WTC11 (cell line): ENCODE results near the gene SBF2. TPM values are rescaled to one million over a fixed set of nuclear protein-coding genes. Genes with fewer than 3 reads are reported as not detected.

Experiments
- ATAC-seq: fragments of 200-7000 bp; cut with Tn5 transposase; 2 replicates; pipeline ENCODE4 v1.10.0; 2021; ENCODE audit warnings: mild to moderate bottlenecking, moderate library complexity
- CTCF ChIA-PET: fragments of 300-600 bp; sonication (Branson Sonifier 250); formaldehyde crosslinking; loops from one replicate; lab custom pipeline; 2021; ENCODE audit warnings: antibody characterized with exemption; lab: Charles Lee
- POLR2A ChIA-PET: fragments of 350-600 bp; sonication (Branson Sonifier 250); formaldehyde crosslinking; loops from one replicate; lab custom pipeline; 2021; ENCODE audit warnings: antibody characterized with exemption; lab: Charles Lee
- DNase-seq: peaks from one replicate; pipeline ENCODE4 v3.0.0; 2021; ENCODE audit warnings: low spot score
- H3K27ac Mint-ChIP-seq: 2 replicates; pipeline ENCODE4 v1.8.0; 2021; ENCODE audit warnings: mixed read lengths
- H3K27me3 Mint-ChIP-seq: 2 replicates; pipeline ENCODE4 v1.8.0; 2021; ENCODE audit warnings: low read depth, mild to moderate bottlenecking, moderate library complexity, mixed read lengths
- H3K36me3 Mint-ChIP-seq: 2 replicates; pipeline ENCODE4 v1.8.0; 2021; ENCODE audit warnings: mixed read lengths
- H3K4me1 Mint-ChIP-seq: 2 replicates; pipeline ENCODE4 v1.8.0; 2022; ENCODE audit warnings: mixed read lengths
- H3K4me3 Mint-ChIP-seq: 2 replicates; pipeline ENCODE4 v1.8.0; 2021; ENCODE audit warnings: mild to moderate bottlenecking, moderate library complexity, mixed read lengths
- H3K9me3 Mint-ChIP-seq: 2 replicates; pipeline ENCODE4 v1.8.0; 2021; ENCODE audit warnings: mixed read lengths
- ELF4 ChIP-seq: sonication (generic); formaldehyde crosslinking; IDR thresholded peaks from 2 replicates; pipeline ENCODE4 v1.8.1; 2022; ENCODE audit warnings: low read depth, mild to moderate bottlenecking, moderate library complexity, missing genetic modification reagents
- FOXP1 ChIP-seq: sonication (generic); formaldehyde crosslinking; IDR thresholded peaks from 2 replicates; pipeline ENCODE4 v1.8.0; 2022; ENCODE audit warnings: missing genetic modification reagents, mild to moderate bottlenecking, moderate library complexity, borderline replicate concordance
- IRF2 ChIP-seq: sonication (generic); formaldehyde crosslinking; IDR thresholded peaks from 2 replicates; pipeline ENCODE4 v1.8.0; 2022; ENCODE audit warnings: low read depth, missing genetic modification reagents, borderline replicate concordance
- JAZF1 ChIP-seq: fragments of 250-450 bp; sonication (Bioruptor Pico); IDR thresholded peaks from 2 replicates; pipeline ENCODE4 v1.9.0; 2021; ENCODE audit warnings: moderate library complexity, mild to moderate bottlenecking, inconsistent platforms
- RELA ChIP-seq: sonication (generic); formaldehyde crosslinking; IDR thresholded peaks from 2 replicates; pipeline ENCODE4 v1.8.1; 2022; ENCODE audit warnings: missing genetic modification reagents, mild to moderate bottlenecking, borderline replicate concordance
- TEAD1 ChIP-seq: sonication (generic); formaldehyde crosslinking; IDR thresholded peaks from 2 replicates; pipeline ENCODE4 v1.8.0; 2022; ENCODE audit warnings: mild to moderate bottlenecking, missing genetic modification reagents
- ZBTB21 ChIP-seq: sonication (generic); formaldehyde crosslinking; IDR thresholded peaks from 2 replicates; pipeline ENCODE4 v1.8.1; 2023; ENCODE audit warnings: mild to moderate bottlenecking, missing genetic modification reagents, borderline replicate concordance
- ZNF121 ChIP-seq: sonication (generic); formaldehyde crosslinking; IDR thresholded peaks from 2 replicates; pipeline ENCODE4 v1.8.0; 2023; ENCODE audit warnings: missing genetic modification reagents
- ZNF138 ChIP-seq: sonication (generic); formaldehyde crosslinking; conservative IDR thresholded peaks from 2 replicates; pipeline ENCODE4 v1.8.1; 2022; ENCODE audit warnings: mild to moderate bottlenecking, moderate library complexity, missing genetic modification reagents
- ZNF232 ChIP-seq: sonication (generic); formaldehyde crosslinking; IDR thresholded peaks from 2 replicates; pipeline ENCODE4 v1.8.0; 2022; ENCODE audit warnings: mild to moderate bottlenecking, missing genetic modification reagents
- total RNA-seq: library from RNA; stranded (reverse); gene quantifications from 3 replicates; pipeline ENCODE4 v1.2.3, GENCODE V29; 2021
- TF ChIP-seq, protein P1 (sequence below): sonication (generic); formaldehyde crosslinking; IDR thresholded peaks from 2 replicates; pipeline ENCODE4 v1.8.0; 2023; ENCODE audit warnings: missing genetic modification reagents, mild to moderate bottlenecking, borderline replicate concordance
- TF ChIP-seq, protein P2 (sequence below): sonication (generic); formaldehyde crosslinking; IDR thresholded peaks from 2 replicates; pipeline ENCODE4 v1.8.1; 2023; ENCODE audit warnings: mild to moderate bottlenecking, missing genetic modification reagents, moderate library complexity
- TF ChIP-seq, protein P3 (sequence below): fragments of 250-450 bp; sonication (Bioruptor Pico); IDR thresholded peaks from 2 replicates; pipeline ENCODE4 v1.8.0; 2021; ENCODE audit warnings: mild to moderate bottlenecking
- TF ChIP-seq, protein P4 (sequence below): sonication (generic); formaldehyde crosslinking; IDR thresholded peaks from 2 replicates; pipeline ENCODE4 v1.8.1; 2023; ENCODE audit warnings: mild to moderate bottlenecking, missing genetic modification reagents
- TF ChIP-seq, protein P5 (sequence below): fragments of 250-450 bp; sonication (Bioruptor Pico); IDR thresholded peaks from 2 replicates; pipeline ENCODE4 v1.9.0; 2021; ENCODE audit warnings: mild to moderate bottlenecking
- TF ChIP-seq, protein P6 (sequence below): sonication (generic); formaldehyde crosslinking; IDR thresholded peaks from 2 replicates; pipeline ENCODE4 v1.8.0; 2022; ENCODE audit warnings: mild to moderate bottlenecking, missing genetic modification reagents
- TF ChIP-seq, protein P7 (sequence below): sonication (generic); formaldehyde crosslinking; IDR thresholded peaks from 2 replicates; pipeline ENCODE4 v1.8.1; 2022; ENCODE audit warnings: mild to moderate bottlenecking, missing genetic modification reagents, moderate library complexity, borderline replicate concordance

The SBF2 gene
- total RNA-seq, 1 experiment from 2014 or later, result 47.6 TPM

DNA sequence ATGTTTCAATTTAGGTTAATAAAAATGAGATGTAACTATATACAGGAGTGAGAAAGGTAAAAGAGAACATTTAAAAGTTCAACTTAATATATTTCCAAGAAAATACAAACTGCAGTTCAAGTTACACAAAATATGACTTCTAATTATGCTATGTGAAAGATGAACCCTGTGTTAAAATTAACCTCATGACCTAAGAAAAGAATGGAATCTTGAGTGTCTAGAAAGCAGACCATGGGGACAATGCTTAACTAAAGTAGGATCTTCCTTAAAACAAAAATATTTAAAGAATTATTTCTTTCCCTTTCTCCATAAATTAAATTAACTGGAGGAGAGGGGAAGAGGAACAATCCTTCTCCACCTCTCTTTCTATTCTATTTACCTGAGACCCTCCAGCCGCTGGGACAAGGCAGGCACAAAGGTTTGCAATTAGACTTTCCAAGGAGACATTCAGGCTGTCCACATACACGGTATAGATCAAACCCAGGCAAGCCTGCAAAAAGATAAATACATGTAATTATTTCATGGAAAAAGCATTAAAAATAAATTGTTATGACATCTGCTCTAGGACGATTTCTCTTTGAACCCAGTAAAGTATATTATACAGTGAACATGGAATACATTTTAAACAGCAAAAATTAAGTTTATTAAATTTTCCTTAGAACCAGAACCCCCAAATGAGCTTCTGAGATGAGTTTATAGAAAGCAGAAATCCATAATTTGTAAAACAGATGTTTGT, 264.5 kb downstream of the SBF2 start (continued):
- TF ChIP-seq, protein P1, sequence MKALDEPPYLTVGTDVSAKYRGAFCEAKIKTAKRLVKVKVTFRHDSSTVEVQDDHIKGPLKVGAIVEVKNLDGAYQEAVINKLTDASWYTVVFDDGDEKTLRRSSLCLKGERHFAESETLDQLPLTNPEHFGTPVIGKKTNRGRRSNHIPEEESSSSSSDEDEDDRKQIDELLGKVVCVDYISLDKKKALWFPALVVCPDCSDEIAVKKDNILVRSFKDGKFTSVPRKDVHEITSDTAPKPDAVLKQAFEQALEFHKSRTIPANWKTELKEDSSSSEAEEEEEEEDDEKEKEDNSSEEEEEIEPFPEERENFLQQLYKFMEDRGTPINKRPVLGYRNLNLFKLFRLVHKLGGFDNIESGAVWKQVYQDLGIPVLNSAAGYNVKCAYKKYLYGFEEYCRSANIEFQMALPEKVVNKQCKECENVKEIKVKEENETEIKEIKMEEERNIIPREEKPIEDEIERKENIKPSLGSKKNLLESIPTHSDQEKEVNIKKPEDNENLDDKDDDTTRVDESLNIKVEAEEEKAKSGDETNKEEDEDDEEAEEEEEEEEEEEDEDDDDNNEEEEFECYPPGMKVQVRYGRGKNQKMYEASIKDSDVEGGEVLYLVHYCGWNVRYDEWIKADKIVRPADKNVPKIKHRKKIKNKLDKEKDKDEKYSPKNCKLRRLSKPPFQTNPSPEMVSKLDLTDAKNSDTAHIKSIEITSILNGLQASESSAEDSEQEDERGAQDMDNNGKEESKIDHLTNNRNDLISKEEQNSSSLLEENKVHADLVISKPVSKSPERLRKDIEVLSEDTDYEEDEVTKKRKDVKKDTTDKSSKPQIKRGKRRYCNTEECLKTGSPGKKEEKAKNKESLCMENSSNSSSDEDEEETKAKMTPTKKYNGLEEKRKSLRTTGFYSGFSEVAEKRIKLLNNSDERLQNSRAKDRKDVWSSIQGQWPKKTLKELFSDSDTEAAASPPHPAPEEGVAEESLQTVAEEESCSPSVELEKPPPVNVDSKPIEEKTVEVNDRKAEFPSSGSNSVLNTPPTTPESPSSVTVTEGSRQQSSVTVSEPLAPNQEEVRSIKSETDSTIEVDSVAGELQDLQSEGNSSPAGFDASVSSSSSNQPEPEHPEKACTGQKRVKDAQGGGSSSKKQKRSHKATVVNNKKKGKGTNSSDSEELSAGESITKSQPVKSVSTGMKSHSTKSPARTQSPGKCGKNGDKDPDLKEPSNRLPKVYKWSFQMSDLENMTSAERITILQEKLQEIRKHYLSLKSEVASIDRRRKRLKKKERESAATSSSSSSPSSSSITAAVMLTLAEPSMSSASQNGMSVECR (CRISPR knock-in tag), result no peak
- TF ChIP-seq RELA (CRISPR knock-in tag), result no peak

DNA sequence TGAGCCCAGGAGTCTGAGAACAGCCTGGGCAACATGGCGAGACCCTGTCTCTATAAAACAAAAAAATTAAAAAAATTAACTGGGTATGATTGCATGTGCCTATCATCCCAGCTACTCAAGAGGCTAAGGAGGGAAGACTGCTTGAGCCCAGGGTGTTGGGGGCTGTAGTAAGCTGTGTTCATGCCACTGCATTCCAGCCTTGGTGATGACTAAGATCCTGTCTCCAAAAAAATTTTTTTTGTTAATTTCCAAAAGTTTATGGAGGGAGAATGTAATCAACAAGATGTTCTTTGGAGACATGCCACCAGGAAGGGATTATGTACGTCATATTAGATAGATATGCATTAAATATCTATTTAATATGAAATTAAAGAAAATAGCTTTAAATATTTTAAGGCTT, 267.5 kb downstream of the SBF2 start:
- no peak overlapping the region for H3K4me3 Mint-ChIP-seq
- DNase-seq (no peak), ATAC-seq (no peak)
- H3K27ac Mint-ChIP-seq, result no peak overlapping the region
- H3K27me3 Mint-ChIP-seq, result no peaks in the 10 kb centered on the region
- H3K9me3 Mint-ChIP-seq, result no peaks in the 10 kb centered on the region
- peaks cover 22% of the 10 kb centered on the region for H3K4me1 Mint-ChIP-seq
- H3K36me3 Mint-ChIP-seq, result peaks cover 2% of the 10 kb centered on the region; the same call in 1 of the 2 replicates
- TF ChIP-seq, protein P2, sequence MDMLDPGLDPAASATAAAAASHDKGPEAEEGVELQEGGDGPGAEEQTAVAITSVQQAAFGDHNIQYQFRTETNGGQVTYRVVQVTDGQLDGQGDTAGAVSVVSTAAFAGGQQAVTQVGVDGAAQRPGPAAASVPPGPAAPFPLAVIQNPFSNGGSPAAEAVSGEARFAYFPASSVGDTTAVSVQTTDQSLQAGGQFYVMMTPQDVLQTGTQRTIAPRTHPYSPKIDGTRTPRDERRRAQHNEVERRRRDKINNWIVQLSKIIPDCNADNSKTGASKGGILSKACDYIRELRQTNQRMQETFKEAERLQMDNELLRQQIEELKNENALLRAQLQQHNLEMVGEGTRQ (CRISPR knock-in tag), result no peak
- no peak for TF ChIP-seq ZBTB21 (CRISPR knock-in tag)
- TF ChIP-seq, protein P3, sequence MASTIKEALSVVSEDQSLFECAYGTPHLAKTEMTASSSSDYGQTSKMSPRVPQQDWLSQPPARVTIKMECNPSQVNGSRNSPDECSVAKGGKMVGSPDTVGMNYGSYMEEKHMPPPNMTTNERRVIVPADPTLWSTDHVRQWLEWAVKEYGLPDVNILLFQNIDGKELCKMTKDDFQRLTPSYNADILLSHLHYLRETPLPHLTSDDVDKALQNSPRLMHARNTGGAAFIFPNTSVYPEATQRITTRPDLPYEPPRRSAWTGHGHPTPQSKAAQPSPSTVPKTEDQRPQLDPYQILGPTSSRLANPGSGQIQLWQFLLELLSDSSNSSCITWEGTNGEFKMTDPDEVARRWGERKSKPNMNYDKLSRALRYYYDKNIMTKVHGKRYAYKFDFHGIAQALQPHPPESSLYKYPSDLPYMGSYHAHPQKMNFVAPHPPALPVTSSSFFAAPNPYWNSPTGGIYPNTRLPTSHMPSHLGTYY (CRISPR knock-in tag), result no peak
- ChIA-PET POLR2A (no interaction called here), CTCF (no interaction called here)

DNA sequence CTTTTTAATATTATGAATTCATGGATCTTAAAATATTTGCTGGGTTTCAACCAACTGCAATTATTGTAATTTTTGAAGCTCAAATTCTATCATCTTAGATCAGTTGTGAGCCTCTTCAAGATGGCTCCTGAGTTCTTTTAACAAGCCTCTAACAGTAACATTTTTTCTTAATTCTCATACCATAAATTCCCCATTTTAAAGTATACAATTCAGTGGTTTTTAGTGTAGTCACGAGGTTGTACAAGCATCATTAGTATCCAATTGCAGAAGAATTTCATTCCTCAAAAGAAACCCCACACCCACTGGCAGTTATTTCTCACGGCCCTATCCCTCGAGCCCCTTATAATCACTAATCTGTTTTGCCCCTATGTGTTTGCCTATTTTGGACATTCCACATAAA, 270.8 kb downstream of the SBF2 start:
- CTCF ChIA-PET, result no interaction called here
- H3K27ac Mint-ChIP-seq, result no peak overlapping the region
- H3K4me1 Mint-ChIP-seq, result peaks cover 37% of the 10 kb centered on the region
- H3K4me3 Mint-ChIP-seq, result no peak overlapping the region
- no peak for DNase-seq
- H3K9me3 Mint-ChIP-seq, result no peaks in the 10 kb centered on the region
- no peak for ATAC-seq
- H3K36me3 Mint-ChIP-seq, result no peaks in the 10 kb centered on the region; the same call in 1 of the 2 replicates
- POLR2A ChIA-PET, result no interaction called here
- TF ChIP-seq TEAD1 (CRISPR knock-in tag) (no peak), ZBTB21 (CRISPR knock-in tag) (no peak), ZNF138 (CRISPR knock-in tag) (no peak), ZNF121 (CRISPR knock-in tag) (no peak), ELF4 (CRISPR knock-in tag) (no peak), FOXP1 (CRISPR knock-in tag) (no peak), IRF2 (CRISPR knock-in tag) (no peak), ZNF232 (CRISPR knock-in tag) (no peak), JAZF1 (CRISPR knock-in tag) (no peak)
- TF ChIP-seq, protein P4, sequence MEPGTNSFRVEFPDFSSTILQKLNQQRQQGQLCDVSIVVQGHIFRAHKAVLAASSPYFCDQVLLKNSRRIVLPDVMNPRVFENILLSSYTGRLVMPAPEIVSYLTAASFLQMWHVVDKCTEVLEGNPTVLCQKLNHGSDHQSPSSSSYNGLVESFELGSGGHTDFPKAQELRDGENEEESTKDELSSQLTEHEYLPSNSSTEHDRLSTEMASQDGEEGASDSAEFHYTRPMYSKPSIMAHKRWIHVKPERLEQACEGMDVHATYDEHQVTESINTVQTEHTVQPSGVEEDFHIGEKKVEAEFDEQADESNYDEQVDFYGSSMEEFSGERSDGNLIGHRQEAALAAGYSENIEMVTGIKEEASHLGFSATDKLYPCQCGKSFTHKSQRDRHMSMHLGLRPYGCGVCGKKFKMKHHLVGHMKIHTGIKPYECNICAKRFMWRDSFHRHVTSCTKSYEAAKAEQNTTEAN (CRISPR knock-in tag), result no peak
- TF ChIP-seq, protein P5, sequence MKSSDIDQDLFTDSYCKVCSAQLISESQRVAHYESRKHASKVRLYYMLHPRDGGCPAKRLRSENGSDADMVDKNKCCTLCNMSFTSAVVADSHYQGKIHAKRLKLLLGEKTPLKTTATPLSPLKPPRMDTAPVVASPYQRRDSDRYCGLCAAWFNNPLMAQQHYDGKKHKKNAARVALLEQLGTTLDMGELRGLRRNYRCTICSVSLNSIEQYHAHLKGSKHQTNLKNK, result no peak
- TF ChIP-seq, protein P3 (CRISPR knock-in tag), result no peak
- TF ChIP-seq, protein P6, sequence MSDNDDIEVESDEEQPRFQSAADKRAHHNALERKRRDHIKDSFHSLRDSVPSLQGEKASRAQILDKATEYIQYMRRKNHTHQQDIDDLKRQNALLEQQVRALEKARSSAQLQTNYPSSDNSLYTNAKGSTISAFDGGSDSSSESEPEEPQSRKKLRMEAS, result no peak
- TF ChIP-seq, protein P7, sequence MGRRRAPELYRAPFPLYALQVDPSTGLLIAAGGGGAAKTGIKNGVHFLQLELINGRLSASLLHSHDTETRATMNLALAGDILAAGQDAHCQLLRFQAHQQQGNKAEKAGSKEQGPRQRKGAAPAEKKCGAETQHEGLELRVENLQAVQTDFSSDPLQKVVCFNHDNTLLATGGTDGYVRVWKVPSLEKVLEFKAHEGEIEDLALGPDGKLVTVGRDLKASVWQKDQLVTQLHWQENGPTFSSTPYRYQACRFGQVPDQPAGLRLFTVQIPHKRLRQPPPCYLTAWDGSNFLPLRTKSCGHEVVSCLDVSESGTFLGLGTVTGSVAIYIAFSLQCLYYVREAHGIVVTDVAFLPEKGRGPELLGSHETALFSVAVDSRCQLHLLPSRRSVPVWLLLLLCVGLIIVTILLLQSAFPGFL, result no peak
- TF ChIP-seq, all 79 proteins: peak for 0
- no peaks in the 10 kb centered on the region for H3K27me3 Mint-ChIP-seq
